Measurements from ENCODE around the gene LMO7.
"Not testable (repeated sequence)": the region's sequence is repeated elsewhere in the genome, so short reads cannot be mapped to it uniquely, and the experiment has no call there.

LMO7 gene

GRCh38 chr13:75699062-75699461 lies 62.9 kb downstream of the LMO7 start:
- DNase-seq (ENCODE audit: low read depth in 3 of 3): no peak

GRCh38 chr13:75699717-75700116 lies 63.6 kb downstream of the LMO7 start:
- not testable (repeated sequence) for DNase-seq (ENCODE audit: low read depth in 3 of 3)

GRCh38 chr13:75700552-75700951 lies 64.4 kb downstream of the LMO7 start:
- no peak for DNase-seq (ENCODE audit: low read depth in 3 of 3)

- no peak for DNase-seq (ENCODE audit: low read depth in 3 of 3)
These were observed 66.3 kb downstream of the LMO7 start for GRCh38 chr13:75702476-75702875.

GRCh38 chr13:75703769-75704168 lies 67.6 kb downstream of the LMO7 start:
- DNase-seq (ENCODE audit: low read depth in 3 of 3): no peak

- DNase-seq (ENCODE audit: low read depth in 3 of 3): no peak
These were observed 68.2 kb downstream of the LMO7 start for GRCh38 chr13:75704194-75704926.

- DNase-seq (ENCODE audit: low read depth in 3 of 3): no peak
These were observed 68.8 kb downstream of the LMO7 start for GRCh38 chr13:75704927-75705288.

- no peak for DNase-seq (ENCODE audit: low read depth in 3 of 3)
These were observed 69.3 kb downstream of the LMO7 start for GRCh38 chr13:75705395-75705794.

GRCh38 chr13:75705908-75706307 lies 69.8 kb downstream of the LMO7 start:
- DNase-seq (ENCODE audit: low read depth in 3 of 3): no peak

- no peak for DNase-seq (ENCODE audit: low read depth in 3 of 3)
These were observed 77.7 kb downstream of the LMO7 start for GRCh38 chr13:75713852-75714251.

GRCh38 chr13:75715601-75716523 lies 79.7 kb downstream of the LMO7 start:
- DNase-seq (ENCODE audit: low read depth in 3 of 3): no peak

- DNase-seq (ENCODE audit: low read depth in 3 of 3): no peak
These were observed 81.4 kb downstream of the LMO7 start for GRCh38 chr13:75717525-75717924.

GRCh38 chr13:75721307-75721706 lies 85.2 kb downstream of the LMO7 start:
- DNase-seq (ENCODE audit: low read depth in 3 of 3): no peak

- no peak for DNase-seq (ENCODE audit: low read depth in 3 of 3)
These were observed 87.8 kb downstream of the LMO7 start for GRCh38 chr13:75723901-75724300.

GRCh38 chr13:75724752-75725517 lies 88.8 kb downstream of the LMO7 start:
- DNase-seq (ENCODE audit: low read depth in 3 of 3): no peak

GRCh38 chr13:75725736-75726135 lies 89.6 kb downstream of the LMO7 start:
- no peak for DNase-seq (ENCODE audit: low read depth in 3 of 3)

- no peak for DNase-seq (ENCODE audit: low read depth in 3 of 3)
These were observed 90.2 kb downstream of the LMO7 start for GRCh38 chr13:75726306-75726705.

GRCh38 chr13:75733113-75733512 lies 97.0 kb downstream of the LMO7 start:
- DNase-seq (ENCODE audit: low read depth in 3 of 3): not testable (repeated sequence)

- no peak for DNase-seq (ENCODE audit: low read depth in 3 of 3)
These were observed 100.0 kb downstream of the LMO7 start for GRCh38 chr13:75736173-75736572.

GRCh38 chr13:75738841-75739240 lies 102.7 kb downstream of the LMO7 start:
- no peak for DNase-seq (ENCODE audit: low read depth in 3 of 3)

GRCh38 chr13:75739244-75739868 lies 103.2 kb downstream of the LMO7 start:
- no peak for DNase-seq (ENCODE audit: low read depth in 3 of 3)

GRCh38 chr13:75740031-75740430 lies 103.9 kb downstream of the LMO7 start:
- DNase-seq (ENCODE audit: low read depth in 3 of 3): no peak
